ACC112 (cell line): ENCODE results near the gene FGF22.

Source experiments
- H2AFZ ChIP-seq: fragments of 200-600 bp; sonication (generic); one replicate; pipeline ENCODE4 v1.6.0; 2017; ENCODE audit warnings: antibody characterized with exemption, low read length; ENCODE audit not compliant: unreplicated experiment
- H3K27ac ChIP-seq: fragments of 200-600 bp; sonication (generic); 2 replicates; pipeline ENCODE4 v1.5.1; 2014; ENCODE audit warnings: low read depth, mild to moderate bottlenecking, antibody characterized with exemption, low read length, moderate library complexity
- H3K27me3 ChIP-seq: fragments of 200-600 bp; sonication (generic); 2 replicates; pipeline ENCODE4 v1.6.1; 2014; ENCODE audit warnings: mild to moderate bottlenecking, antibody characterized with exemption, low read length, moderate library complexity, mixed read lengths; ENCODE audit not compliant: insufficient read depth
- H3K36me3 ChIP-seq: fragments of 200-600 bp; sonication (generic); 2 replicates; pipeline ENCODE4 v1.6.1; 2016; ENCODE audit warnings: mild to moderate bottlenecking, antibody characterized with exemption, low read length, moderate library complexity, mixed read lengths; ENCODE audit not compliant: insufficient read depth
- H3K4me1 ChIP-seq: fragments of 200-600 bp; sonication (generic); one replicate; pipeline ENCODE4 v1.6.1; 2016; ENCODE audit warnings: low read length, mixed read lengths; ENCODE audit not compliant: insufficient read depth, unreplicated experiment, control insufficient read depth
- H3K4me3 ChIP-seq: fragments of 200-600 bp; sonication (generic); 2 replicates; pipeline ENCODE4 v1.5.1; 2014; ENCODE audit warnings: mild to moderate bottlenecking, low read depth, low read length
- H3K79me2 ChIP-seq: fragments of 200-600 bp; sonication (generic); one replicate; pipeline ENCODE4 v1.6.0; 2016; ENCODE audit warnings: low read length; ENCODE audit not compliant: control insufficient read depth, unreplicated experiment, insufficient read depth

The FGF22 gene

GRCh38 chr19:686589-687297 is 47.1 kb downstream of the FGF22 start:
- Histone ChIP-seq H3K36me3 (no peaks in the 10 kb centered on the region), H2AFZ (no peak overlapping the region), H3K27ac (no peak overlapping the region), H3K27me3 (no peaks in the 10 kb centered on the region), H3K4me3 (no peak overlapping the region), H3K4me1 (no peaks in the 10 kb centered on the region), H3K79me2 (no peaks in the 10 kb centered on the region)

- Histone ChIP-seq H3K4me3 (no peak overlapping the region), H3K36me3 (no peaks in the 10 kb centered on the region), H3K4me1 (no peaks in the 10 kb centered on the region), H3K79me2 (no peaks in the 10 kb centered on the region), H3K27me3 (no peaks in the 10 kb centered on the region), H2AFZ (no peak overlapping the region), H3K27ac (no peak overlapping the region)
Observed at GRCh38 chr19:687569-688166, 48.0 kb downstream of the FGF22 start.

- Histone ChIP-seq H3K36me3 (no peaks in the 10 kb centered on the region), H2AFZ (no peak overlapping the region), H3K27me3 (no peaks in the 10 kb centered on the region), H3K4me1 (no peaks in the 10 kb centered on the region), H3K79me2 (no peaks in the 10 kb centered on the region), H3K27ac (no peak overlapping the region), H3K4me3 (no peak overlapping the region)
Observed at GRCh38 chr19:688214-688613, 48.5 kb downstream of the FGF22 start.

- Histone ChIP-seq H2AFZ (no peak overlapping the region), H3K27ac (no peak overlapping the region), H3K4me1 (no peaks in the 10 kb centered on the region), H3K4me3 (no peak overlapping the region), H3K27me3 (no peaks in the 10 kb centered on the region), H3K79me2 (no peaks in the 10 kb centered on the region), H3K36me3 (no peaks in the 10 kb centered on the region)
Observed at GRCh38 chr19:688992-689391, 49.3 kb downstream of the FGF22 start.

- H2AFZ ChIP-seq: no peak overlapping the region
- no peak overlapping the region for H3K4me3 ChIP-seq
- no peak overlapping the region for H3K27ac ChIP-seq
- no peaks in the 10 kb centered on the region for H3K79me2 ChIP-seq
- H3K36me3 ChIP-seq: no peaks in the 10 kb centered on the region
- H3K27me3 ChIP-seq: peaks cover 7% of the 10 kb centered on the region; the same call in 1 of the 2 replicates
- no peaks in the 10 kb centered on the region for H3K4me1 ChIP-seq
Observed at GRCh38 chr19:690203-690602, 50.5 kb downstream of the FGF22 start.
